GM12874 (cell line): ENCODE results near the gene SLC25A10.

Experiments
- CTCF ChIP-seq: IDR thresholded peaks from 2 replicates; pipeline ENCODE4 v1.5.1; 2011; ENCODE audit warnings: low read depth, mild to moderate bottlenecking, control low read depth, low read length, moderate library complexity; ENCODE audit not compliant: insufficient read depth

SLC25A10 gene

DNA sequence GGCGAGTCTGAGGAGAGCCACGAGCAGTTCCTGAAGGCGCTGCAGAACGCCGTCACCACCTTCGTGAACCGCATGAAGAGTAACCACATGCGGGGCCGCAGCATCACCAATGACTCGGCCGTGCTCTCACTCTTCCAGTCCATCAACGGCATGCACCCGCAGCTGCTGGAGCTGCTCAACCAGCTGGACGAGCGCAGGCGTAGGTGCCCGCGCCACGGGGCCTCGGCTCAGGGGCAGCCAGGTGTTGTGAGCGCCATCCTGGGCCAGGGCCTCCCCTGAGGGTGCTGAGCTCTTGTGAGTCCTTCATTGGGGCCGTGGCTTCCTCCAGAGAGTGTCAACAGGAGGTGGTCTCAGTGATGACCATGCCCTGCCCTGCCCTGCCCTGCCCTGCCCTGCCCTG is 16.3 kb upstream of the SLC25A10 start:
- TF ChIP-seq CTCF, result no peak

DNA sequence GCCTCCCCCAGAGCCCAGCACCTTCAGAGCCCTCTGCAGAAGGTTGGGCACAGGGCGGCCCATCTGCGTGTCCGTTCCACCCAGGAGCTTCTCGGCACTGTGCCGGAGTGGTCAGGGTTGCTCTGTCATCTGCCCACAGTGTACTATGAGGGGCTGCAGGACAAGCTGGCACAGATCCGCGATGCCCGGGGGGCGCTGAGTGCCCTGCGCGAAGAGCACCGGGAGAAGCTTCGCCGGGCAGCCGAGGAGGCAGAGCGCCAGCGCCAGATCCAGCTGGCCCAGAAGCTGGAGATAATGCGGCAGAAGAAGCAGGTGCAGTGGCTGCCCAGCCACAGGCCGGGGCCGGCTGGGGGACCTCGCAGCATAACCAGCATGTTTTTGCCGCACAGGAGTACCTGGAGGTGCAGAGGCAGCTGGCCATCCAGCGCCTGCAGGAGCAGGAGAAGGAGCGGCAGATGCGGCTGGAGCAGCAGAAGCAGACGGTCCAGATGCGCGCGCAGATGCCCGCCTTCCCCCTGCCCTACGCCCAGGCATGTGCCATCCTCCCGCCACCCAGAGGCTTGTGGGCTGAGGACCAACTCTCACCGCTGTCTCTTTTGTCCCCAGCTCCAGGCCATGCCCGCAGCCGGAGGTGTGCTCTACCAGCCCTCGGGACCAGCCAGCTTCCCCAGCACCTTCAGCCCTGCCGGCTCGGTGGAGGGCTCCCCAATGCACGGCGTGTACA is 15.7 kb upstream of the SLC25A10 start:
- no peak for TF ChIP-seq CTCF

- no peak for TF ChIP-seq CTCF
Measured at GRCh38 chr17:81697261-81698044, 14.6 kb upstream of the SLC25A10 start.

DNA sequence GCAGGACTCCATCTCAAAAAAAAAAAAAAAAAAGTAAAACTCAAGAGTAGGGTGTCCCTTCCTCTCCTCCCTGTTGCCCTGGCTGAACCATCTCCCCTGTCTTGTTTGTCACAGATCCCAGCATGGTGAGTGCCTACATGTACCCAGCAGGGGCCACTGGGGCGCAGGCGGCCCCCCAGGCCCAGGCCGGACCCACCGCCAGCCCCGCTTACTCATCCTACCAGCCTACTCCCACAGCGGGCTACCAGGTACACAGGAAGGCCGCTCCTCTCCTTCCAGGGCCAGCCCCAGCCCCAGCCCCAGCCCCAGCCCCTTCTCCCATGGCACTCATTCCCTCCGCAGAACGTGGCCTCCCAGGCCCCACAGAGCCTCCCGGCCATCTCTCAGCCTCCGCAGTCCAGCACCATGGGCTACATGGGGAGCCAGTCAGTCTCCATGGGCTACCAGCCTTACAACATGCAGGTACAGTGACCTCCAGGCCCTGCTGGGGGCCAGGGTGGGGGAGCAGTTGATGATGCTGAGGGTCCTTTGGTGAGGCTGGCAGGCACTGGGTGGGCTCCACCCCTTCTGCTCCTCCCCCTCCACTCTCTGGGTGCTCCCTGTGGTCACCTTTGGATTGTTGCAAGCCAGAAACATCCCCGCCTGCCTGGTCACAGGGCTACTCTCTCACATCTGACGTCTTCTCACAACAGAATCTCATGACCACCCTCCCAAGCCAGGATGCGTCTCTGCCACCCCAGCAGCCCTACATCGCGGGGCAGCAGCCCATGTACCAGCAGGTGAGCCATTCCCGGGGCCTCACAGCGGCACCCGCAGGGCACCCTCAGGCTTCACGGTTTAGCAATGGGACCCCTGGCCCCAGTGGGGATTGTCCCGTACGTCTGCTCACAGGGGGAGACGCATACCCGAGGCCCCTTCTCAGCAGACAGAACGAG is 11.5 kb upstream of the SLC25A10 start:
- no peak for TF ChIP-seq CTCF

DNA sequence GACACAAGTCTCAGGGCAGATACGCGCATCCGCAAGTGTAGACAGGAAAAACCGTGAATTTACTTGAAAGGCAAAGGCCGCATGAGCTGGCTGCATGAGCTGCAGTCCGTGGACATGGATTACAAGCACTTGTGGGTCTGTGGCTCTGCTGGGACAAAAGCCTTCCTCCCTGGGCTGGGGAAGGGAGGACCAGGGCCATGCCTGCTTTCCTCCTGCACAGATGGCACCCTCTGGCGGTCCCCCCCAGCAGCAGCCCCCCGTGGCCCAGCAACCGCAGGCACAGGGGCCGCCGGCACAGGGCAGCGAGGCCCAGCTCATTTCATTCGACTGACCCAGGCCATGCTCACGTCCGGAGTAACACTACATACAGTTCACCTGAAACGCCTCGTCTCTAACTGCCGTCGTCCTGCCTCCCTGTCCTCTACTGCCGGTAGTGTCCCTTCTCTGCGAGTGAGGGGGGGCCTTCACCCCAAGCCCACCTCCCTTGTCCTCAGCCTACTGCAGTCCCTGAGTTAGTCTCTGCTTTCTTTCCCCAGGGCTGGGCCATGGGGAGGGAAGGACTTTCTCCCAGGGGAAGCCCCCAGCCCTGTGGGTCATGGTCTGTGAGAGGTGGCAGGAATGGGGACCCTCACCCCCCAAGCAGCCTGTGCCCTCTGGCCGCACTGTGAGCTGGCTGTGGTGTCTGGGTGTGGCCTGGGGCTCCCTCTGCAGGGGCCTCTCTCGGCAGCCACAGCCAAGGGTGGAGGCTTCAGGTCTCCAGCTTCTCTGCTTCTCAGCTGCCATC is 10.6 kb upstream of the SLC25A10 start:
- no peak for TF ChIP-seq CTCF

DNA sequence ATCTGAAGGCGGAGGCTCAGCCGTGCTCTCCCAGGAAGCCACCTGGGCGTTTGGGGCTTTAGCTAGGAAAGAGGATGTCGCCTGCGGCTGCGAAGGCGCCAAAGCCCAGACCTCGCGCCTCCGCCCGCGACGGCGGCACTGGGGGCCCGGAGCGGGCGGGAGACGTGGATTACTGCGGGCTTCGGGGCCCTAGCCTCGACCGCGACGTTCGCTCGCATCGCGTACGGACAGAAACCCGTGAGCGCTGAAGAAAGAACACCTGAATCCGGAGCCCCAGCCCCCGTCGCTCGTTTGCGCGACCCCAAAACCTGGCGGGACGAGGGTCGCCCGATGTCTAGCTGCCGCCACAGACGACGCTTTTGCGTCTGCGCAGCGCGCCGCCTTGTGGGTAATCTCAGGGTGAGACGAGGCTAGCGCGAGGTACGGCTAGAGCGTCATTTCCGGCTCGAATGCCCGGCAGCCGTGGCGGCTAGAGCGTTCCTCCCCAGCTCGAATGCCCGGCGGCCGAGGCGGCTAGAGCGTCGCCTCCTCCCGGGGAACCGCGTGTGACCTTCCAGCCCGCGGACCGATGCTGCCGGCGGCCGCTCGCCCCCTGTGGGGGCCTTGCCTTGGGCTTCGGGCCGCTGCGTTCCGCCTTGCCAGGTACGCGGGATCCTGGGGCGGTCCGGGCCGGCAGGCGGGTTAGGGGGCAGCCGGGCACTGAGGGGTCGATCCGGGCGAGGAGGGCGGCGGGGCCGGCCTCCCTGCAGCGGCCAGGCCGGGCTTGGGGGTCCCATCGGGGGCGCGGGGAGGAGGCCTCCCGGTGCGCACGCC is 8.9 kb upstream of the SLC25A10 start, which contains the start of gene MRPL12:
Gene MRPL12 (plus strand): TSS at position 434 of the 813 bp plus-strand sequence. CDS start 135 bp downstream, at position 569.
- 0 out of 2 replicates have a peak, but pooled peaks have one; percentile 13 for TF ChIP-seq CTCF
